ENCODE data around the gene INPPL1. TPM values are rescaled to one million over a fixed set of nuclear protein-coding genes. Genes with fewer than 3 reads are reported as not detected.

Gene INPPL1
- polyA plus RNA-seq, 1 donor (not counting 4 experiments of a cell fraction or from before 2014, with no cell fraction given) = 44.0 TPM

GRCh38 chr11:72244361-72245262 lies 20.0 kb downstream of the INPPL1 start:
- H3K4me3 ChIP-seq (ENCODE audit: control insufficient read depth in 2 of 3, extremely low read depth in 1 of 3, insufficient read depth in 2 of 3, low read depth in 1 of 3, low read length in 3 of 3) = no peak overlapping the region
- no peak overlapping the region for H3K27ac ChIP-seq (ENCODE audit: control insufficient read depth, insufficient read depth, low read length)
- no peak overlapping the region for H3K4me2 ChIP-seq (ENCODE audit: control insufficient read depth, extremely low read depth, insufficient read depth, low read depth, low read length)
- H3K36me3 ChIP-seq (ENCODE audit: control insufficient read depth in 2 of 2, extremely low read depth in 1 of 2, insufficient read depth in 2 of 2, low read length in 2 of 2) = no peaks in the 10 kb centered on the region
- H3K79me2 ChIP-seq (ENCODE audit: control insufficient read depth, insufficient read depth, low read length) = no peaks in the 10 kb centered on the region
- no peaks in the 10 kb centered on the region for H3K9me1 ChIP-seq (ENCODE audit: control insufficient read depth, extremely low read depth, insufficient read depth, low read length)
- H2AFZ ChIP-seq (ENCODE audit: control insufficient read depth, low read length) = no peak overlapping the region
- no peak for FAIRE-seq
- no peak overlapping the region for H3K9ac ChIP-seq (ENCODE audit: control insufficient read depth, extremely low read depth, insufficient read depth, low read length)
- DNase-seq (ENCODE audit: low read depth, low spot score) = no peak
- dilution Hi-C loops (cut with MboI; ENCODE audit: extremely low pct_ligation_motif_present, low sequenced_read_pairs) = no loop called here
- TF ChIP-seq, protein P1, sequence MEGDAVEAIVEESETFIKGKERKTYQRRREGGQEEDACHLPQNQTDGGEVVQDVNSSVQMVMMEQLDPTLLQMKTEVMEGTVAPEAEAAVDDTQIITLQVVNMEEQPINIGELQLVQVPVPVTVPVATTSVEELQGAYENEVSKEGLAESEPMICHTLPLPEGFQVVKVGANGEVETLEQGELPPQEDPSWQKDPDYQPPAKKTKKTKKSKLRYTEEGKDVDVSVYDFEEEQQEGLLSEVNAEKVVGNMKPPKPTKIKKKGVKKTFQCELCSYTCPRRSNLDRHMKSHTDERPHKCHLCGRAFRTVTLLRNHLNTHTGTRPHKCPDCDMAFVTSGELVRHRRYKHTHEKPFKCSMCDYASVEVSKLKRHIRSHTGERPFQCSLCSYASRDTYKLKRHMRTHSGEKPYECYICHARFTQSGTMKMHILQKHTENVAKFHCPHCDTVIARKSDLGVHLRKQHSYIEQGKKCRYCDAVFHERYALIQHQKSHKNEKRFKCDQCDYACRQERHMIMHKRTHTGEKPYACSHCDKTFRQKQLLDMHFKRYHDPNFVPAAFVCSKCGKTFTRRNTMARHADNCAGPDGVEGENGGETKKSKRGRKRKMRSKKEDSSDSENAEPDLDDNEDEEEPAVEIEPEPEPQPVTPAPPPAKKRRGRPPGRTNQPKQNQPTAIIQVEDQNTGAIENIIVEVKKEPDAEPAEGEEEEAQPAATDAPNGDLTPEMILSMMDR (optimal IDR thresholded peaks at IDR 0.05 in 1 of 3, IDR thresholded peaks at IDR 0.05 in 1 of 3, conservative IDR thresholded peaks at IDR 0.05 in 1 of 3; ENCODE audit: extremely low read depth in 1 of 3, insufficient read depth in 2 of 3, low read length in 3 of 3) = no peak
- TF ChIP-seq EZH2 (IDR thresholded peaks at IDR 0.05; ENCODE audit: low read length) = peak; percentile 99
- H4K20me1 ChIP-seq (ENCODE audit: control insufficient read depth, extremely low read depth, insufficient read depth, low read length) = no peaks in the 10 kb centered on the region
- H3K27me3 ChIP-seq (ENCODE audit: control insufficient read depth, extremely low read depth, insufficient read depth, low read length) = peaks cover 65% of the 10 kb centered on the region
- no peaks in the 10 kb centered on the region for H3K4me1 ChIP-seq (ENCODE audit: control insufficient read depth, extremely low read depth, insufficient read depth, low read length)
- no peaks in the 10 kb centered on the region for H3K9me3 ChIP-seq (ENCODE audit: control insufficient read depth, low read depth, low read length)

DNA sequence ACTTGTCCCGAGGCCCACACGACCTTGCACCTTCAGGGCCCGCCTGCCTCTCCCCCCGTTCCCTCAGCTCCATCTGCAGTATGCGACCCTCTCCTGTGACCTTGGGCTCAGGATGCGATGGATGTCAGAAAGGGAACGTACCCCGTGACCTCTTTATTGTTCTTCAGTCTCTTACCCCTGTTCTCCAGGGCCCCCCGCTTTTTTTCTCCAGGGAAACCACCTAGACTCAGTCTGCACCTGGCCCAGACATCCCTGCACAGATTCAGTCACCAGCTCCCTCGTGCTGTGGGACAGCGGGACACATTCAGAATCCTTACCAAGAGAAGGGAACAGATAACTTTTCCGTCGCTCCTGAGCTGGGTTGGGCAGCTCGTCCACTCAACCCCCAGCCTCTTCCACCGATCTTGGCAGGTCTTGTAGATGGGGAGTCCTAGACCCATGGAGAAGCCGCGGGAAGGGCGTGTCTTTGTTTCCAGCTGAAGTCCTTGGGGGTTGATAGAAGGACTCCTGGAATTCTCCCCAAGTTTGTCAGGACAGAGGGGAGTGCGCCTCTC lies 20.8 kb downstream of the INPPL1 start:
- Histone ChIP-seq H3K27ac (ENCODE audit: control insufficient read depth, insufficient read depth, low read length) (no peak overlapping the region), H3K4me1 (ENCODE audit: control insufficient read depth, extremely low read depth, insufficient read depth, low read length) (no peaks in the 10 kb centered on the region), H2AFZ (ENCODE audit: control insufficient read depth, low read length) (no peak overlapping the region), H3K9me3 (ENCODE audit: control insufficient read depth, low read depth, low read length) (no peaks in the 10 kb centered on the region), H3K4me3 (ENCODE audit: control insufficient read depth in 2 of 3, extremely low read depth in 1 of 3, insufficient read depth in 2 of 3, low read depth in 1 of 3, low read length in 3 of 3) (no peak overlapping the region), H3K9ac (ENCODE audit: control insufficient read depth, extremely low read depth, insufficient read depth, low read length) (no peak overlapping the region), H3K9me1 (ENCODE audit: control insufficient read depth, extremely low read depth, insufficient read depth, low read length) (no peaks in the 10 kb centered on the region), H3K79me2 (ENCODE audit: control insufficient read depth, insufficient read depth, low read length) (no peaks in the 10 kb centered on the region), H4K20me1 (ENCODE audit: control insufficient read depth, extremely low read depth, insufficient read depth, low read length) (no peaks in the 10 kb centered on the region), H3K36me3 (ENCODE audit: control insufficient read depth in 2 of 2, extremely low read depth in 1 of 2, insufficient read depth in 2 of 2, low read length in 2 of 2) (no peaks in the 10 kb centered on the region), H3K27me3 (ENCODE audit: control insufficient read depth, extremely low read depth, insufficient read depth, low read length) (peaks cover 61% of the 10 kb centered on the region), H3K4me2 (ENCODE audit: control insufficient read depth, extremely low read depth, insufficient read depth, low read depth, low read length) (no peak overlapping the region)
- DNase-seq (ENCODE audit: low read depth, low spot score) (no peak), FAIRE-seq (no peak)
- TF ChIP-seq EZH2 (IDR thresholded peaks at IDR 0.05; ENCODE audit: low read length) = no peak
- TF ChIP-seq, protein P1 (optimal IDR thresholded peaks at IDR 0.05 in 1 of 3, IDR thresholded peaks at IDR 0.05 in 1 of 3, conservative IDR thresholded peaks at IDR 0.05 in 1 of 3; ENCODE audit: extremely low read depth in 1 of 3, insufficient read depth in 2 of 3, low read length in 3 of 3) = no peak
- dilution Hi-C loops (cut with MboI; ENCODE audit: extremely low pct_ligation_motif_present, low sequenced_read_pairs) = no loop called here
